Subcutaneous abdominal adipose tissue (tissue), 5 donors: ENCODE measurements around the gene PDK1.
"Not testable (repeated sequence)": the region's sequence is repeated elsewhere in the genome, so short reads cannot be mapped to it uniquely, and the experiment has no call there.

Experiments
- H3K27ac ChIP-seq: one replicate; pipeline ENCODE4 v1.7.0; 2013; ENCODE audit warnings: low read depth, mild to moderate bottlenecking, inconsistent platforms, low read length, moderate library complexity
- H3K27me3 ChIP-seq, 5 donors: one replicate each; pipeline ENCODE4 v1.7.0; 2013; ENCODE audit warnings: low read length in 5 of 5, inconsistent platforms in 1 of 5; ENCODE audit not compliant: control insufficient read depth in 5 of 5, insufficient read depth in 4 of 5
- H3K36me3 ChIP-seq, 5 donors: one replicate each; pipeline ENCODE4 v1.7.0; 2013; ENCODE audit warnings: low read length in 5 of 5; ENCODE audit not compliant: control insufficient read depth in 5 of 5, insufficient read depth in 5 of 5
- H3K4me1 ChIP-seq, 5 donors: one replicate each; pipeline ENCODE4 v1.7.0; 2013; ENCODE audit warnings: low read length in 5 of 5, mild to moderate bottlenecking in 3 of 5, moderate library complexity in 1 of 5; ENCODE audit not compliant: control insufficient read depth in 5 of 5, insufficient read depth in 5 of 5
- H3K4me3 ChIP-seq, 5 donors: one replicate each; pipeline ENCODE4 v1.7.0; 2013; ENCODE audit warnings: low read length in 5 of 5, low read depth in 1 of 5
- H3K9ac ChIP-seq, 5 donors: one replicate each; pipeline ENCODE4 v1.7.0; 2013; ENCODE audit warnings: low read length in 5 of 5, mild to moderate bottlenecking in 4 of 5, moderate library complexity in 3 of 5
- H3K9me3 ChIP-seq, 5 donors: one replicate each; pipeline ENCODE4 v1.7.0; 2013; ENCODE audit warnings: low read length in 5 of 5; ENCODE audit not compliant: control insufficient read depth in 5 of 5
- donor health status: healthy.
- donor health status: healthy.
- donor health status: healthy.
- donor health status: healthy.
- donor health status: healthy.

Gene PDK1

GRCh38 chr2:172586245-172586891, 30.5 kb downstream of the PDK1 start:
- no peak overlapping the region for H3K9ac ChIP-seq
- H3K9me3 ChIP-seq, result no peaks in the 10 kb centered on the region
- H3K27me3 ChIP-seq, result no peaks in the 10 kb centered on the region
- peaks cover 21 to 38% (median 28%) of the 10 kb centered on the region in 5 donors for H3K36me3 ChIP-seq
- H3K4me3 ChIP-seq, result no peak overlapping the region
- H3K4me1 ChIP-seq, result no peaks in the 10 kb centered on the region
- H3K27ac ChIP-seq, result no peak overlapping the region

GRCh38 chr2:172587231-172587630, 31.3 kb downstream of the PDK1 start:
- H3K27me3 ChIP-seq, H3K27ac ChIP-seq, H3K4me1 ChIP-seq, H3K9me3 ChIP-seq, H3K9ac ChIP-seq, H3K4me3 ChIP-seq: not testable (repeated sequence)
- peaks cover 19 to 34% (median 25%) of the 10 kb centered on the region in 5 donors for H3K36me3 ChIP-seq

GRCh38 chr2:172588931-172589330, 33.0 kb downstream of the PDK1 start:
- Histone ChIP-seq H3K27me3 (no peaks in the 10 kb centered on the region), H3K27ac (no peak overlapping the region), H3K4me3 (no peak overlapping the region), H3K36me3 (peaks cover 16 to 32% (median 22%) of the 10 kb centered on the region in 5 donors), H3K9me3 (no peaks in the 10 kb centered on the region), H3K4me1 (peaks cover 0 to 2% (median 0%) of the 10 kb centered on the region in 5 donors), H3K9ac (no peak overlapping the region)

GRCh38 chr2:172591386-172591785, 35.5 kb downstream of the PDK1 start:
- peaks cover 23 to 42% (median 33%) of the 10 kb centered on the region in 5 donors for H3K36me3 ChIP-seq

GRCh38 chr2:172592190-172592589, 36.3 kb downstream of the PDK1 start:
- not testable (repeated sequence) for H3K4me3 ChIP-seq, H3K27ac ChIP-seq, H3K4me1 ChIP-seq, H3K27me3 ChIP-seq, H3K9ac ChIP-seq, H3K9me3 ChIP-seq
- peaks cover 24 to 47% (median 34%) of the 10 kb centered on the region in 5 donors for H3K36me3 ChIP-seq

More at GRCh38 chr2:172591386-172591785, 35.5 kb downstream of the PDK1 start:
- not testable (repeated sequence) for H3K9ac ChIP-seq, H3K9me3 ChIP-seq, H3K4me3 ChIP-seq, H3K27me3 ChIP-seq, H3K4me1 ChIP-seq, H3K27ac ChIP-seq

- H3K4me1 ChIP-seq, result peaks cover 0 to 2% (median 0%) of the 10 kb centered on the region in 5 donors
- H3K27ac ChIP-seq, result no peak overlapping the region
- H3K27me3 ChIP-seq, result no peaks in the 10 kb centered on the region
- H3K36me3 ChIP-seq, result peaks cover 12 to 33% (median 23%) of the 10 kb centered on the region in 5 donors
- no peak overlapping the region for H3K4me3 ChIP-seq
- H3K9ac ChIP-seq, result no peak overlapping the region
- H3K9me3 ChIP-seq, result no peaks in the 10 kb centered on the region
Measured at GRCh38 chr2:172596776-172597175, 40.9 kb downstream of the PDK1 start.

GRCh38 chr2:172597176-172597842, 41.4 kb downstream of the PDK1 start:
- H3K9me3 ChIP-seq, result no peaks in the 10 kb centered on the region
- peaks cover 12 to 33% (median 23%) of the 10 kb centered on the region in 5 donors for H3K36me3 ChIP-seq
- no peaks in the 10 kb centered on the region for H3K27me3 ChIP-seq
- H3K4me3 ChIP-seq, result no peak overlapping the region
- peaks cover 0 to 2% (median 0%) of the 10 kb centered on the region in 5 donors for H3K4me1 ChIP-seq
- no peak overlapping the region for H3K9ac ChIP-seq
- H3K27ac ChIP-seq, result no peak overlapping the region

GRCh38 chr2:172599947-172600346, 44.1 kb downstream of the PDK1 start:
- Histone ChIP-seq H3K4me3 (no peak overlapping the region), H3K27ac (no peak overlapping the region), H3K9ac (no peak overlapping the region), H3K27me3 (no peaks in the 10 kb centered on the region), H3K4me1 (no peaks in the 10 kb centered on the region), H3K36me3 (peaks cover 12 to 28% (median 20%) of the 10 kb centered on the region in 5 donors), H3K9me3 (no peaks in the 10 kb centered on the region)

- H3K4me3 ChIP-seq, result no peak overlapping the region
- H3K36me3 ChIP-seq, result peaks cover 12 to 23% (median 17%) of the 10 kb centered on the region in 5 donors
- no peaks in the 10 kb centered on the region for H3K9me3 ChIP-seq
- H3K27me3 ChIP-seq, result no peaks in the 10 kb centered on the region
- H3K4me1 ChIP-seq, result no peaks in the 10 kb centered on the region
- no peak overlapping the region for H3K9ac ChIP-seq
- H3K27ac ChIP-seq, result no peak overlapping the region
Measured at GRCh38 chr2:172600557-172601008, 44.7 kb downstream of the PDK1 start.

GRCh38 chr2:172606285-172606684, 50.4 kb downstream of the PDK1 start:
- Histone ChIP-seq H3K27me3 (no peaks in the 10 kb centered on the region), H3K9ac (no peak overlapping the region), H3K4me1 (peaks cover 0 to 2% (median 0%) of the 10 kb centered on the region in 5 donors), H3K4me3 (no peak overlapping the region), H3K27ac (no peak overlapping the region), H3K9me3 (no peaks in the 10 kb centered on the region), H3K36me3 (peaks cover 2 to 16% (median 4%) of the 10 kb centered on the region in 5 donors)
